ENCODE results near the gene RNU1-2. TPM values are rescaled to one million over a fixed set of nuclear protein-coding genes. Genes with fewer than 3 reads are reported as not detected.

RNU1-2 gene
- total and polyA plus RNA-seq, 2 of the 8 experiments (the other 6 are each of a cell fraction or from before 2014, with no cell fraction given), result 145 to 1,303 TPM

- TF ChIP-seq, protein P1, sequence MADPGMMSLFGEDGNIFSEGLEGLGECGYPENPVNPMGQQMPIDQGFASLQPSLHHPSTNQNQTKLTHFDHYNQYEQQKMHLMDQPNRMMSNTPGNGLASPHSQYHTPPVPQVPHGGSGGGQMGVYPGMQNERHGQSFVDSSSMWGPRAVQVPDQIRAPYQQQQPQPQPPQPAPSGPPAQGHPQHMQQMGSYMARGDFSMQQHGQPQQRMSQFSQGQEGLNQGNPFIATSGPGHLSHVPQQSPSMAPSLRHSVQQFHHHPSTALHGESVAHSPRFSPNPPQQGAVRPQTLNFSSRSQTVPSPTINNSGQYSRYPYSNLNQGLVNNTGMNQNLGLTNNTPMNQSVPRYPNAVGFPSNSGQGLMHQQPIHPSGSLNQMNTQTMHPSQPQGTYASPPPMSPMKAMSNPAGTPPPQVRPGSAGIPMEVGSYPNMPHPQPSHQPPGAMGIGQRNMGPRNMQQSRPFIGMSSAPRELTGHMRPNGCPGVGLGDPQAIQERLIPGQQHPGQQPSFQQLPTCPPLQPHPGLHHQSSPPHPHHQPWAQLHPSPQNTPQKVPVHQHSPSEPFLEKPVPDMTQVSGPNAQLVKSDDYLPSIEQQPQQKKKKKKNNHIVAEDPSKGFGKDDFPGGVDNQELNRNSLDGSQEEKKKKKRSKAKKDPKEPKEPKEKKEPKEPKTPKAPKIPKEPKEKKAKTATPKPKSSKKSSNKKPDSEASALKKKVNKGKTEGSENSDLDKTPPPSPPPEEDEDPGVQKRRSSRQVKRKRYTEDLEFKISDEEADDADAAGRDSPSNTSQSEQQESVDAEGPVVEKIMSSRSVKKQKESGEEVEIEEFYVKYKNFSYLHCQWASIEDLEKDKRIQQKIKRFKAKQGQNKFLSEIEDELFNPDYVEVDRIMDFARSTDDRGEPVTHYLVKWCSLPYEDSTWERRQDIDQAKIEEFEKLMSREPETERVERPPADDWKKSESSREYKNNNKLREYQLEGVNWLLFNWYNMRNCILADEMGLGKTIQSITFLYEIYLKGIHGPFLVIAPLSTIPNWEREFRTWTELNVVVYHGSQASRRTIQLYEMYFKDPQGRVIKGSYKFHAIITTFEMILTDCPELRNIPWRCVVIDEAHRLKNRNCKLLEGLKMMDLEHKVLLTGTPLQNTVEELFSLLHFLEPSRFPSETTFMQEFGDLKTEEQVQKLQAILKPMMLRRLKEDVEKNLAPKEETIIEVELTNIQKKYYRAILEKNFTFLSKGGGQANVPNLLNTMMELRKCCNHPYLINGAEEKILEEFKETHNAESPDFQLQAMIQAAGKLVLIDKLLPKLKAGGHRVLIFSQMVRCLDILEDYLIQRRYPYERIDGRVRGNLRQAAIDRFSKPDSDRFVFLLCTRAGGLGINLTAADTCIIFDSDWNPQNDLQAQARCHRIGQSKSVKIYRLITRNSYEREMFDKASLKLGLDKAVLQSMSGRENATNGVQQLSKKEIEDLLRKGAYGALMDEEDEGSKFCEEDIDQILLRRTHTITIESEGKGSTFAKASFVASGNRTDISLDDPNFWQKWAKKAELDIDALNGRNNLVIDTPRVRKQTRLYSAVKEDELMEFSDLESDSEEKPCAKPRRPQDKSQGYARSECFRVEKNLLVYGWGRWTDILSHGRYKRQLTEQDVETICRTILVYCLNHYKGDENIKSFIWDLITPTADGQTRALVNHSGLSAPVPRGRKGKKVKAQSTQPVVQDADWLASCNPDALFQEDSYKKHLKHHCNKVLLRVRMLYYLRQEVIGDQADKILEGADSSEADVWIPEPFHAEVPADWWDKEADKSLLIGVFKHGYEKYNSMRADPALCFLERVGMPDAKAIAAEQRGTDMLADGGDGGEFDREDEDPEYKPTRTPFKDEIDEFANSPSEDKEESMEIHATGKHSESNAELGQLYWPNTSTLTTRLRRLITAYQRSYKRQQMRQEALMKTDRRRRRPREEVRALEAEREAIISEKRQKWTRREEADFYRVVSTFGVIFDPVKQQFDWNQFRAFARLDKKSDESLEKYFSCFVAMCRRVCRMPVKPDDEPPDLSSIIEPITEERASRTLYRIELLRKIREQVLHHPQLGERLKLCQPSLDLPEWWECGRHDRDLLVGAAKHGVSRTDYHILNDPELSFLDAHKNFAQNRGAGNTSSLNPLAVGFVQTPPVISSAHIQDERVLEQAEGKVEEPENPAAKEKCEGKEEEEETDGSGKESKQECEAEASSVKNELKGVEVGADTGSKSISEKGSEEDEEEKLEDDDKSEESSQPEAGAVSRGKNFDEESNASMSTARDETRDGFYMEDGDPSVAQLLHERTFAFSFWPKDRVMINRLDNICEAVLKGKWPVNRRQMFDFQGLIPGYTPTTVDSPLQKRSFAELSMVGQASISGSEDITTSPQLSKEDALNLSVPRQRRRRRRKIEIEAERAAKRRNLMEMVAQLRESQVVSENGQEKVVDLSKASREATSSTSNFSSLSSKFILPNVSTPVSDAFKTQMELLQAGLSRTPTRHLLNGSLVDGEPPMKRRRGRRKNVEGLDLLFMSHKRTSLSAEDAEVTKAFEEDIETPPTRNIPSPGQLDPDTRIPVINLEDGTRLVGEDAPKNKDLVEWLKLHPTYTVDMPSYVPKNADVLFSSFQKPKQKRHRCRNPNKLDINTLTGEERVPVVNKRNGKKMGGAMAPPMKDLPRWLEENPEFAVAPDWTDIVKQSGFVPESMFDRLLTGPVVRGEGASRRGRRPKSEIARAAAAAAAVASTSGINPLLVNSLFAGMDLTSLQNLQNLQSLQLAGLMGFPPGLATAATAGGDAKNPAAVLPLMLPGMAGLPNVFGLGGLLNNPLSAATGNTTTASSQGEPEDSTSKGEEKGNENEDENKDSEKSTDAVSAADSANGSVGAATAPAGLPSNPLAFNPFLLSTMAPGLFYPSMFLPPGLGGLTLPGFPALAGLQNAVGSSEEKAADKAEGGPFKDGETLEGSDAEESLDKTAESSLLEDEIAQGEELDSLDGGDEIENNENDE (IDR thresholded peaks at IDR 0.05; ENCODE audit: insufficient replicate concordance, low read length), result no peak
- TF ChIP-seq CBX8 (IDR thresholded peaks at IDR 0.05; ENCODE audit: borderline replicate concordance, low read depth, low read length) (no peak), ATF2 (IDR thresholded peaks at IDR 0.05; ENCODE audit: low read length) (no peak), ATF3 (IDR thresholded peaks at IDR 0.05; ENCODE audit: insufficient read depth, low read depth, low read length) (no peak), RAD21 (IDR thresholded peaks at IDR 0.05 in 1 of 2, conservative IDR thresholded peaks at IDR 0.05 in 1 of 2; ENCODE audit: low read depth in 2 of 2, low read length in 2 of 2) (no peak), TBP (IDR thresholded peaks at IDR 0.05; ENCODE audit: low read depth, low read length) (no peak)
Measured at GRCh38 chr1:16920951-16921350, 25.2 kb downstream of the RNU1-2 start (continued).

All from H1 (cell line).